ENCODE data around the gene PRKAB1. TPM values are rescaled to one million over a fixed set of nuclear protein-coding genes. Genes with fewer than 3 reads are reported as not detected.

The PRKAB1 gene
- total RNA-seq, 1 experiment from 2014 or later = 30.0 TPM

- no peak overlapping the region for H2AFZ ChIP-seq
- POLR2A ChIA-PET (ENCODE audit: unreplicated experiment) = no interaction called here
- intact Hi-C loops (cut with micrococcal nuclease; ENCODE audit: unreplicated experiment) = no loop called here
- no peaks in the 10 kb centered on the region for H4K20me1 ChIP-seq (ENCODE audit: insufficient read depth)
- no peak overlapping the region for H3K27ac ChIP-seq
- no peaks in the 10 kb centered on the region for H3K79me2 ChIP-seq (ENCODE audit: low read depth)
- no peak overlapping the region for H3K4me3 ChIP-seq
- no peaks in the 10 kb centered on the region for H3K27me3 ChIP-seq (ENCODE audit: insufficient read depth, low read depth)
- TF ChIP-seq EZH2 (IDR thresholded peaks at IDR 0.05; ENCODE audit: low read depth) (no peak), CTCF (conservative IDR thresholded peaks at IDR 0.05) (no peak)
- H3F3A ChIP-seq (ENCODE audit: insufficient read depth, low read depth) = no peaks in the 10 kb centered on the region
- H3K36me3 ChIP-seq (ENCODE audit: low read depth) = no peaks in the 10 kb centered on the region
- no TSS peak for BruUV-seq (replicated peaks)
- CTCF ChIA-PET = no interaction called here
- DNase-seq = no peak
- no peaks in the 10 kb centered on the region for H3K9me3 ChIP-seq (ENCODE audit: insufficient read depth, low read depth)
- H3K9me2 ChIP-seq (ENCODE audit: insufficient read depth) = no peaks in the 10 kb centered on the region
- no peak overlapping the region for H3K4me2 ChIP-seq
- H3K4me1 ChIP-seq (replicated peaks; ENCODE audit: insufficient read depth) = no peaks in the 10 kb centered on the region
Measured at GRCh38 chr12:119696943-119697342, 29.0 kb downstream of the PRKAB1 start.

GRCh38 chr12:119699199-119699760 lies 31.3 kb downstream of the PRKAB1 start:
- intact Hi-C loops (cut with micrococcal nuclease; ENCODE audit: unreplicated experiment) = no loop called here
- DNase-seq = no peak
- Histone ChIP-seq H3K9me3 (ENCODE audit: insufficient read depth, low read depth) (no peaks in the 10 kb centered on the region), H2AFZ (no peak overlapping the region), H3K9me2 (ENCODE audit: insufficient read depth) (no peaks in the 10 kb centered on the region), H3K36me3 (ENCODE audit: low read depth) (no peaks in the 10 kb centered on the region), H3K4me3 (no peak overlapping the region), H3K27me3 (ENCODE audit: insufficient read depth, low read depth) (no peaks in the 10 kb centered on the region), H4K20me1 (ENCODE audit: insufficient read depth) (no peaks in the 10 kb centered on the region), H3K4me2 (no peak overlapping the region), H3K79me2 (ENCODE audit: low read depth) (no peaks in the 10 kb centered on the region), H3F3A (ENCODE audit: insufficient read depth, low read depth) (no peaks in the 10 kb centered on the region), H3K27ac (no peak overlapping the region), H3K4me1 (replicated peaks; ENCODE audit: insufficient read depth) (no peaks in the 10 kb centered on the region)
- TF ChIP-seq EZH2 (IDR thresholded peaks at IDR 0.05; ENCODE audit: low read depth) = no peak
- TF ChIP-seq CTCF (conservative IDR thresholded peaks at IDR 0.05) = no peak
- CTCF ChIA-PET = interaction anchor here (0.7 kb wide), 1 partner anchor 838 kb away, joined by 7 read pairs; no protein-coding TSS in a partner anchor
- POLR2A ChIA-PET (ENCODE audit: unreplicated experiment) = interaction anchor here (0.6 kb wide), 1 partner anchor 12 kb away, joined by 29 read pairs; no protein-coding TSS in a partner anchor
- no TSS peak for BruUV-seq (replicated peaks)

GRCh38 chr12:119700078-119700477 lies 32.1 kb downstream of the PRKAB1 start:
- no TSS peak for BruUV-seq (replicated peaks)
- CTCF ChIA-PET = no interaction called here
- intact Hi-C loops (cut with micrococcal nuclease; ENCODE audit: unreplicated experiment) = no loop called here

More at GRCh38 chr12:119700078-119700477, 32.1 kb downstream of the PRKAB1 start:
- Histone ChIP-seq H4K20me1 (ENCODE audit: insufficient read depth) (no peaks in the 10 kb centered on the region), H3K4me2 (no peak overlapping the region), H3F3A (ENCODE audit: insufficient read depth, low read depth) (no peaks in the 10 kb centered on the region), H3K36me3 (ENCODE audit: low read depth) (no peaks in the 10 kb centered on the region), H2AFZ (no peak overlapping the region), H3K9me2 (ENCODE audit: insufficient read depth) (no peaks in the 10 kb centered on the region), H3K79me2 (ENCODE audit: low read depth) (no peaks in the 10 kb centered on the region), H3K4me3 (no peak overlapping the region), H3K9me3 (ENCODE audit: insufficient read depth, low read depth) (no peaks in the 10 kb centered on the region), H3K27me3 (ENCODE audit: insufficient read depth, low read depth) (no peaks in the 10 kb centered on the region), H3K27ac (no peak overlapping the region), H3K4me1 (replicated peaks; ENCODE audit: insufficient read depth) (no peaks in the 10 kb centered on the region)
- POLR2A ChIA-PET (ENCODE audit: unreplicated experiment) = no interaction called here
- no peak for DNase-seq
- TF ChIP-seq EZH2 (IDR thresholded peaks at IDR 0.05; ENCODE audit: low read depth) (no peak), CTCF (conservative IDR thresholded peaks at IDR 0.05) (no peak)
